GM11168 (cell line): ENCODE data around the gene DDRGK1.

Experiments used
- in situ Hi-C: fragments of 300-500 bp; cut with MboI; formaldehyde crosslinking; loops from one replicate; pipeline ENCODE4 v1.12.0; 2022; ENCODE audit warnings: low sequenced_read_pairs; ENCODE audit not compliant: unreplicated experiment

Gene DDRGK1

DNA sequence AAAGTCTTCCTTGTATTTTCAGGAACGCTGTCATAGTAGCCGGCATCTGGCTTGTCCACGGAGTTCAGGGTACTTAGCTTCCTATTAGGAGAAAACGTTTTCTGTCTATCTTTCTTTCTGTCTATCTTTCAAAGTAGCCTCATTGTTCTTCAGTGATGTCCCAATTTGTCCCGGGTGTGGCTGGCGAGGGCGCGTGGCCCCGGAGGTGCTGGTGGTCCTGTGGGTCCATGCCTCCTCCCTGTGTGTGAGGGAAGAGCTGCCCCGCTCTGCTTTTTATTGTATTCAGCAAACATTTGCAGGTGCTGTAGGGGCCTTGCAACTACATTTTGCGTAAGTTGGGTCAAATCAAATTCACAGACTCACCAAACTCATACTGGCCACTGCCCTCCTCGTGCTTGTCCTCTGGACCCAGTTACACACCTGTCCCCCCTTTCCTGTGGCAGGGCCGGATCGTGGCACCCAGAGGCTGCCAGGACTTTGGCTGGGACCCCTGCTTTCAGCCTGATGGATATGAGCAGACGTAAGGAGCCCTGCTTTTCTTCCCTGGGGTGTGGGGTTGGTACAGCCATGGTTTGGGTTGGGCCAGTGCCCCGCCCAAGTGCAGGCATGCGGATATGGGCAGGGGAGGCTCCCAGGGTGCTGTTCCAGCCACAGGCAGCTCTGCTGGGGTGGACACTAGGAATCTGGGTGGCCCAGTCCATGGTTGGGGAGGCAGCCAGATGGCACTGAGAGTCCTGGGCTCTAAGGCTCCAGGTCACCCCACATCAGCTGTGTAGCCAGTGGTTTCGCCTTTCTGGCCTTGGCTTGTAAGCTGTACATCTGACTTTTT is 17.1 kb upstream of the DDRGK1 start:
- in situ Hi-C loops: no loop called here

DNA sequence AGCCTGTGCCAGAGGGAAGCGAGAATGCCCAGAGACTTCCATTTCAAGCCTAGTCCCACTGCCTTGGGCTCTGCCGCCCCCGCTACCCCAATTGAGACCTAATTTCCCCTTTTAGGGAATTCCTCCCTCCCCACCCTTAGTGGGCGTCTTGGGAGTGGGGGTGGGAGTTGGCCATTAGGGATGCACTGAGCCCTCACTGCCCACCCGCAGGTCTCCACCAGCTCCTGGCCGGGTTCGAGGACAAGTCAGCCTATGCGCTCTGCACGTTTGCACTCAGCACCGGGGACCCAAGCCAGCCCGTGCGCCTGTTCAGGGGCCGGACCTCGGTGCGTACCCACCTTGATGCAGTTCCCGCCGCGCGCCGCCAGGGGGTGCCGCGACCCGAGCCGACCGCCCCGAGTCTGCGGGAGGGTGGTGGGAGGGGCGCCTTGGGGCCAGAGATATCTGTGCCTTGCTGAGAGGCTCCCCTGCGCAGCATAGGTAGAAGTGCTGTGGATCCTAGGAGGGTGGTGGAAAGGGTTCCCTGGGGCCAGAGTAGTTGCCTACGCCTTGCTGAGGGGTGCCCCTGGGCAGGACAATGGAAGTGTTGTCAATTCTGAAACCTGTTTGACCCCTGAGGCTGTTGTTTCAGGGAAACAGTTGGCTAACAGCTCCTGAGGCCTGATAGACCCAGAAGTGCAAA is 14.0 kb upstream of the DDRGK1 start:
- in situ Hi-C loops: loop anchor here (10.0 kb wide), 1 partner anchor 96 kb away; no protein-coding TSS in a partner anchor

DNA sequence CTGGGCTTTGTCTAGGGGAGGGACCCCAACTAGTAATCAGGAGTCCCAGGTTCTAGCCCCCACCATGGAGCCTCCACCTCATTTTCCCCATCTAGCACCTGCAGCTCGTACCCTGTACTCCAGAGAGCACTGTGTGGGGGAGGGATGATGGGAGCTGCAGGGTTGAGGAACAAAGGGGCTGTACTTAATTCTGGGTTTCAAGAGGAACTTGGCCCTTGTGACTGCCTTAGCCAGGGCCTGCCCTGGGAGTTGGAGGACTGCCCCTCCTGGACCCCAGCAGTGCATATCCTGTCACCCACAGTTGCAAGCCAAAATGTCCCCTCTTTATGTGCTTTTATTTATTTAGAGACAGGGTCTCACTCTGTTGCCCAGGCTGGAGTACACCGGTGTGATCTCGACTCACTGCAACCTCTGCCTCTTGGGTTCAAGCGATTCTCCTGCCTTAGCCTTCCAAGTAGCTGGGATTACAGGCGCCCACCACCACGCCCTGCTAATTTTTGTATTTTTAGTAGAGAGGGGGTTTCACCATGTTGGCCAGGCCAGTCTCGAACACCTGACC is 11.0 kb upstream of the DDRGK1 start:
- in situ Hi-C loops: loop anchor here (10.0 kb wide), 1 partner anchor 99 kb away; no protein-coding TSS in a partner anchor

DNA sequence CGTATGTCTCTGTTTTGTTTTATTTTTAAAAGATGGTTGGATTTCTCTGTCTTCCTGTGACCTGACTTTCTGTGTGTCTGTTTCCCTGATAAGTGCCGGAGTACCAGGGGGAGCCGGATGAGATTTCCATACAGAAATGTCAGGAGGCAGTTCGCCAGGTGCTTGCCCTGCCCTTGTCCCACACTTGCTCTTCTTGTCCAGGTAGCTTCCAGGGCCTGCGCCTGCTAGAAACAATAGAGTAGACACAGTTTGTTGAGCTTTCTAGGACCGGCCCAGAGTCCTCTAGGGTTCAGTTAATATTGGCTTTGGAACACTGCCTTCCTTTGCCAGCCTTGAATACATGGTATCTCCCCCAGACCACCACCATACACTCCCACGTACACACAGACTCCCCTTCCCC is 8.7 kb upstream of the DDRGK1 start:
- in situ Hi-C loops: loop anchor here (10.0 kb wide), 1 partner anchor 102 kb away; no protein-coding TSS in a partner anchor

DNA sequence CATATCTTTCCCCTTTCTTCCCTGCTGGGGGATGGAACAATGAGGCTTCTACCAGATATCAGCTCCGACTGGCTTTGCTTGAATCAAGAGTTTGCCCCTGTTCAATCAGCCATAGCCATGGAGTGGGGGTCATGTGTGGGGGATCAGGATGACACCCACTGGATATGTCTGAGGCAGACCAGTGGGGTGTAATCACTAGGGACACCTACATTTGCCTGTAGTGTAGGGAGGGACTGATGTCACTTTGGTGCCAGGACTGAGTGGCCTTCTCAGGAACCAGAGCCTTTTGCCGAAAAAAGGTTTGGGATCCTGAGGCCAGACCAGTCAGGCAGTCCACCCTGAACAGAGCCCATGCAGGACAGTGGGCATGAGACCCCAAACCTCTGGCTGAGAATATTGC is 5.9 kb upstream of the DDRGK1 start:
- in situ Hi-C loops: loop anchor here (10.0 kb wide), 1 partner anchor 104 kb away; no protein-coding TSS in a partner anchor

DNA sequence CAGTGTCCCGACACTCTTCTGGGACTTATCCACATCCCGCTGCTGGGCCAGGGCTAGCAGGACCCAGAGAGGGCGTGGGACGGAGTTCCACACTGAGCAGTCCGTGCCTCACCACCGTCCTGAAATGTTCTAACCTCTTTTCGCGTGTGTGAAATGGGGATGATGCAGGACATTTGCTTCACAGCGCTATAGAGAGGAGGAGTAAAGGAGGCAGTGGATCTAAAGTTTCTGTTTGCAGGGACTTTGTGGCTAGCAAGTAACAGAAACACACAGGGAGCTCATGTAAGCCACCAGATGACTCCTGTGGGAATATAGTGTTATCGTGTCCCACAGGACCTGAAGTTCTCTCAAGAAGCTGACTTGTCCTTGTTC is 5.5 kb upstream of the DDRGK1 start:
- in situ Hi-C loops: loop anchor here (10.0 kb wide), 1 partner anchor 105 kb away; no protein-coding TSS in a partner anchor

DNA sequence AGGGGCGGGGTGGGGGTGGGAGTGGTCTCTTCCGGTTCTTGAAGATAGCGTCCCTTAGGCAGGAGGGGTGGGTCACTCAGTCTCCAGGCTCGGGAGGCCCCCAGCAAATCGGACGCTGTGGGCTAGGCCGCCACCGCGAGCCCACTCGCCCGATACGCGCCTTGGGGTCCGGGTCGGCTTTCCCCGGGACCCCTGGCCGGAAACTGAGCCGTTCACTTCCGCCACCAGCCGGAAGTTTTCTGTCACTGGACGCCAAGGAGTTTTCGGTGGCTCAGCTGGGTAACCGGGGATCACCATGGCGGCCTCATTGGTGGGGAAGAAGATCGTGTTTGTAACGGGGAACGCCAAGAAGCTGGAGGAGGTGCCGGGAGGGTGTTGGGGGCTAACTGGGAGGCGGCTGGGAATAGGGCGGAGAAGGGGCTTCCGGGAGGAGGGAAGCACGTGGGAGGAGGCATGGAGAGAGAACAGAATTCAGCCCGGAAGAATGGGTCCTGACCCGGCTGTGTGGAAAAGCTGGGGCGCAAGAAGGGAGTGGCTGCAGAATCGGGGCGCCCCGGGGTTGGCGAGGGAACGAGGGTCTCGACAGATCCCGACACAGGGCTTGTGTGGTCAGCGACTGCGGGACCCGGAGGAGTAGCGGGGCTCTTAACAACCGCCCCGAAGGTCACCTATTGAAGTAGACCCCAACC is 4.9 kb upstream of the DDRGK1 start, which contains the start of gene ITPA:
ITPA (plus strand) TSS at position 242 of the 689 bp plus-strand sequence; CDS start at position 296, 54 bp downstream.
- in situ Hi-C loops: no loop called here

DNA sequence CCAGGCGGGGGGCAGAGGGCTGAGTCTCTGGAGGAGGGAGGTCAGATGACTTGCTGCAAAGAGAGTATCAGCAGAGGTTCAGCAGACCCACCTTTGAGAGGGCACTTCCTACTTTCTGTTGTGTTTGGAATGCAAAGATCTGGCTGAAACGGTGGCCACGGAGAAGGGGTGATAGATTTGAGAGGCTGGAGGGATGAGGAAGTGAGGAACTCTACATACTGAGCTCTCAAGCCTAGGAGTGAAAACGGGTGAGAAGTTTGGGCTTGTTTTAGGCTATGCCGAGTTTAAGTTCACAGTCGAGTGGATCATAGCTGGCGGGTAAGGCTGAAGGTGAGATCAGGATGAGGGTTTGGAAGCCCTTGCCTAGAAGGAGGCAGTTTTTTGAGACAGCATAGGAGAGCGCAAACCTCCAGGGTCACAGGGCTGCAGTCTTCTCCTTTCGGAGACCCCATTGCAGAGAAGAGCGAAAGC is 4.3 kb upstream of the DDRGK1 start:
- in situ Hi-C loops: no loop called here

DNA sequence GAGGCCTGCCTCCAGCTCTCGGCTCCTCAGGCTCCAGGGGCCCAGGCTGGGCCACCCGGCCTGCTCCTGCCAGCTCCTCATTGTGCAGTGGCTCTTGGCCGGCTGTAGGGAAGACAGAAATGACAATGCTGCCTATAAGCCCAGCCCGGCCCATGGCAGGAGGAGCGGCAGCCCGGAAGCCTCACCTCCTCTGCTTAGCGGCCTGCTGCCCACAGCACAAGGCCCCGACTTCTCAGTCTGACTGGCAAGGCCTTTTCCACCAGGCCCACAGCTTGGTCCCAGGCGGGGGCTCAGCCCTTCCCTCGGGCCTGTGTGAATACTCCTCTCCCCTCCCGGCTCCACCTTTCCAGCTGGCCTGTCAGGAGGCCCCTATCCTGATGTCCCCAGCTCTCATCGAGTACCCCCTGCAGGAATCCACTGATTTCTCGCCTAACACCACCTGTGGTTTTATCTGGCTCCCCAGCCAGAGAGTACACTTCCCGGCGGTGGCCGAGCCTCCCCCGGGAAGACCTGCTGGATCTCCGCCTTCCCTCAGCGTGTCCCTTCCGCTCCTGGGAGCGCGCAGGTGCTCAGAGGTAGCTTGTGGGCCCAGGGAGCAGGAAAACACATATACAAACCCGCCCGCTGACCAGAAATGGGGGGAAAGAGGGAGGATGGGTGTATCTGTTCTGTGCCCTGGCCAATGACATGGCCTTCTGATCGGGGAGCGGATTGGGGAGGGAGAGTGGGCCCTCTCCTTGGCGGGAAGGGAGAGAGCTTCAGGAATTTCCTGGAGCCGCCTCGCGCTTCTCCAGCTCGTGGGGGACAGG is 963 bp downstream of the DDRGK1 start:
- in situ Hi-C loops: no loop called here

DNA sequence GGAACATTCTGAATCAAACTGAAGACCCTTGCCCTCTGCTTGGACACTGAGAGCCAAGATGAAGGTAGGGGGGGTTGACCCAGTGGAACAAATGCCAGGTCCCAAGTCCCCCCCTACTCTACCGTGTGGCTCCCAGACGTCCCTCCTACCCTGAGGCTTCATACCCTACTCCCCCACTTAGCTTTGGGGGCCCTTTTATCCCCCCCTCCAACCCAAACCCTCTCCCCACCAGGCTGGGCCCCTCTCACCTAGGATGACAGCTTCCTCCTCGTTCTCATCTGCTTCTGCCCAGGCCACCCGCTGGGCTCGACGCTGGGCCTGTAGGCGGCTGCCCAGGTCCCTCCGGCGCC is 1.5 kb downstream of the DDRGK1 start:
- in situ Hi-C loops: no loop called here

DNA sequence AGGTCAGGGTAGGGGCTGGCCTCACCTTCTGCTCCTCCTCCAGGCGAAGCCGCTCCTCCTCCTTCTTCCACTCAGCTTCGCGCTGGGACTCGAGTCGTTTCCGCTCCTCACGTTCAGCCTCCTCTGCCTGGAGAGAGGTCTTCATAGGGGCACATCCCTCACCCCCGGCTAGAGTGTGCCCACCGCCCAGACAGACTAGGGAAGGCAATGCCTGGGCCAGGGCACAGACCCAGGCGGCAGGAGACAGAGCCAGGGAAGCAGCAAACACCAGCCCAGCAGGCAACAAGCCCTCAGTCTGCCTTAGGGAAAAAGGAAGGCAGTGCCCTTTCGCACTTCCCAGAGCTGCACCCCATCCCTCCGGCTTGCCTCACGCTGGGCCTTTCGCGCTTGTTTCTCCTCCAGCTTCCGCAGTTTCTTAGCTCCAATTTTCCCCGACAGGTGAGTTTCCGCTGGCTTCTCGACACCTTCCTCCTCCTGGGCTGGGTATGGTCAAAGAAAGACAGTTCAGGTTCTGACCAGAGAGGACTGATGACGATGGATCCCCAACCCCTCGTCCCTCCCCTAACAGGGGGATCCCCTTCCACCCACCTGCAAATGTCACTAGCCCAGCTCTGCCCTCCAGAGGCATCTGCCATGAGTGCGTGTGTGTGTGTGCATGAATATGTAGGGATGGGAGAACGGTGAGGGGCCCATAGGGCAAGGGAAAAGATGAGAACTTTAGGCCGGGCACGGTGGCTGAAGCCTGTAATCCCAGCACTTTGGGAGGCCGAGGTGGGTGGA is 4.3 kb downstream of the DDRGK1 start:
- in situ Hi-C loops: no loop called here

DNA sequence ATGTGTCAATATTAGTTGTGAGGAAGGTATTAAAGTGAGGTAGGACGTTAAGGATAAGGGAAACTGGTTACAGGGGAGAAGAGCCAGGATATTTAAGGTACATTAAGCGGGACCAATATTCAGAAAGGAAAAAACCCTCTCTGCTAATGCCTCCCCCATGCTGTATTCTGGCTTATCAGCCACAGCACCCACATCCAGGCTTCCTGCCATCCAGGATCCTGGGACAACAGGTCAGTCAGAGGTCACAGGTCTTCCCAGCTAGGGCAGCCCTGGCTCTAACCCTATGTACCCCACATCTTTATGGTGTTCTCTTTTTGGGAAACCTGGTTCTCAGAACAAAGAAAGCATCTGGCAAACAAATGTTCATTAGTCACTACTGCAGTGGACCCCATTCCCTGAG is 5.3 kb downstream of the DDRGK1 start:
- in situ Hi-C loops: no loop called here

DNA sequence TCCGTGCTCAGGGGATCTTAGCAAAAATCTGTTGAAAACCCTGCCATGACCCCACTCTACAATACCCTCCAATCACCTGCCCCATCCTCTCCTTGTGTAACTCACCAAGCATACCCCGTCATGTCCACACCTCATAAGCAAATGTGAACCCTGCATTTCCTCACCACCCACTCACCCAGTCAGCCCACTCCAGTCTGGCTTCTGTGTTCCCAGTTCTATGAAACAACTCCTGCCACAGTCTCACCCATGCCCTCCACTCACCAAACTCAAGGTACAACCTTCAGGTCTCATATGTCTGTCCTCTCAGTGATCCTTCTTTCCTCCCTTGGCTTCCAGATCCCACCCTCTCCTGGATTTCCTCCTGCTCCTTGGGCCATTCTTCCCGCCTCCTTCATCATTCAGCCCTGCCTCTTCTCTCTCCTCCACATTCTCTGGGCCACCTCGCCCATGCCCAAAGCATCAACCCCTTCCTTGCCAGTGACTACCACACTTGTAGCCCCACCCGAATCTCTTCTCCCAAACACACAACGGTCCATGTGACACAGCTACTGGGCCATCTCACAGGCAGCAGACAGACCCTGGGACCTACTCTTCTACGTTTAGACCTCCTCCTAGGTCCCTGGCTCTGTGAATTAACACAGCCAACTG is 8.8 kb downstream of the DDRGK1 start:
- in situ Hi-C loops: no loop called here

DNA sequence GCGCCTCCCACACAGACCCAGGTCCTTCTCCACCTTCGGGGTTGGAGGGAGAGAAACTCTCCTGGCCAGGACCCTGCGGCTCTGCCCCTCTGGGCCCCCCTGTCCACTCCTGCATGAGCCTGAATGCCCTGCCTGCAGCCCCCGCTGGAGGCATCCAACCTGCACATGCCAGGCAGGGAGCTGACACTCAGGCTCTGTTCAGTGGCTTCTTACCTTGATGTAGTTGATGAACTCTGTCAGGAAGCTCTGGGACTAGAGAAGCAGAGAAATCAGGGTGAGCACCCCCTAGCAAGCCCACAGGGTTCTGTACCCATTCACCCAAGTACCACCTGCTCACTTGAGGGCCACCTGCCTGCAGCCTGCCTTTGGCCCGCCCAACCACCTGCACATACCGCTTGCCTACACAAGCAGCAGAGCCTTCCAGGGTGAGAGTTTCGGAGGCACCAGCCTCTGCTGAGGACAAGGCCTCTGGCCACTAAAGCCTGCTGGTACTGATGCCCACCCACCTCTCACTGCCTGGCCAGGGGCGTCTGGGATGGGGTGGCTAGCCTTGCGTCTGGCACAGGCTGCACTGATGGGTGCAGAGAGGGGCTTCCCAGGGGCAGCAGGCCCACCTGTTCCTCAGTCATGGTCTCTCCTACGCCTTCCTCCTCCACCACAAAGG is 9.7 kb downstream of the DDRGK1 start:
- in situ Hi-C loops: no loop called here

DNA sequence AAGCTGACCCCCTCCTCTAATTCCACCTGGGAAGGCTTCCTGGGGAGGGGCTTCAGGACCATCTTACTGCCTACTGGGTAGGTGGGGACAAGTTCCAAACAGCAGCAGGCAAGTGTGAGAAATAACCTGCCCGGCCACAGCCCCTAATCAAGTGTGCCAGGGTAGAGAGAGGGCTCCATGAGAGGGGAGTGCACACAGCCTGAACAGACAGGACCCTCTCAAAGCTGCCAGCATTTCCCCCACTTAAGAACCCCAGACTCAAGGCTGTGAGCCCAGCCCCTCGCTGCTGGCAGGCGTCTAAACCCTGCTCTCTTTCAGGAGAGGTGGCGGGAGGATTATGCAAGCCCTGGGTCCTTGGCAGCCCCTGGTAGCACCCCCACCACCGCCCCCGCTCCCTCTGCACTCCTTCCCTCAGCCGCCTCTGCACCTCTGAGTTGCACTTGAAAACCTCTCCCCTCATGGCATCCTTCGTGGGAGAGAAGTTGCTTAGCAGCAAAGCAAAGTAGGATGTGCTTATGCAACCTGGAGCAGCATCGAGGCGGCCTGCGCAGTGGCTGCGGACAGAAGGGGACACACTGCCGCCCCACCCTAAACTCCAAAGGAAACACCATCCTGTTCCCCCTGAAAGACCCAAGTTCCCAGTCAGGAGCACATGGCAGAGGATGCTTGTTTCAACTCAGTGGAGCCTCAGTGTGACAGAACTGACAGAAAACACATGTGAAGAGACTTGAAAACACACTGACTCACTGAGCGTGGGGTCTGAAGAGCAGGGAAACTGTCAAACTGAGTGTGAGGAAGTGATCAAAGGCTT is 10.5 kb downstream of the DDRGK1 start:
- in situ Hi-C loops: no loop called here

DNA sequence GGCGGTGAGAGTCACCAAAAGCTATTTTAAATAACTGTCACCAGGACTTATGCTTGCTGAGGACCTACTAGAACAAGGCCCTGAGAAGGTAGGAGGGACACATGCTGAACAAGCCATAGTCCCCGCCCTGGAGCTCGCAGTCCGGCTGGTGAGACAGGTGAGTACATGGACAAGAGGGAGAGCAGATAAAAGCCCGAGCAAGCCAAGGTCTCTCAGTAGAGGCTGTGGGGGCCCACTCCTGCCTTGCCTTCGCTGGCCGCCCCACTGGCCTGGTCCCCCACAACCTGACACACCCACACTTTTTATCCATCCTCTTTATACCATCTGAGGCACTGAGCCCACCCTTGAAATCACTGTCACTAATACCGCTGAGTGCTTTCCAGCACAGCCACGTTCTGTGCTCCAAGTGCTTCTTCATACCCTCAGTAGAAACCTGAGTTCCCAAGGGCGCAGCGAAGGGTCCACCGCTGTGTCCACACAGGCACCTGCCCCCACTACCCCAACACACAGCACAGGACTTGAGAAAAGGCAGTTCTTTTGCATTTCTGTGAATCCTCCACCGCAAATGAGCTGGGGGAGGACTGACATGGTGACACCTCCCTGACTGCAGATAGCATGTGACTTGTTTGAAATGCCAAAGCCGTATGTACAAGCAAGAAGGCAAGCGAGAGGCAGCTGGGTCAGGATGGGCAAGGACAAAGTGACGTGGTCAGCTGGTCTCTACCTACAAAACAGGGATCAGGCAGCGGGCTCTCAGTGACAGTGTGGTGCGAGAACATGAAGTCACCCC is 12.1 kb downstream of the DDRGK1 start:
- in situ Hi-C loops: no loop called here
